Nephron progenitor cell (in vitro differentiated cells): ENCODE results near the gene EXT2.

Experiments used
- DNase-seq: peaks from one replicate; pipeline ENCODE4 v3.0.0; 2021
- H3K27ac Mint-ChIP-seq: 2 replicates; pipeline ENCODE4 v1.8.0; 2021; ENCODE audit warnings: mild to moderate bottlenecking, moderate library complexity, mixed read lengths
- H3K27me3 Mint-ChIP-seq: 2 replicates; pipeline ENCODE4 v1.8.0; 2021; ENCODE audit warnings: mild to moderate bottlenecking, low read depth, mixed read lengths; ENCODE audit not compliant: poor library complexity
- H3K36me3 Mint-ChIP-seq: 2 replicates; pipeline ENCODE4 v1.8.0; 2021; ENCODE audit warnings: low read depth, mixed read lengths
- H3K4me1 Mint-ChIP-seq: 2 replicates; pipeline ENCODE4 v1.8.0; 2021; ENCODE audit warnings: mixed read lengths
- H3K4me3 Mint-ChIP-seq: 2 replicates; pipeline ENCODE4 v1.8.0; 2021; ENCODE audit warnings: mild to moderate bottlenecking, moderate library complexity, mixed read lengths
- H3K9me3 Mint-ChIP-seq: 2 replicates; pipeline ENCODE4 v1.8.0; 2021; ENCODE audit warnings: mild to moderate bottlenecking, moderate library complexity, mixed read lengths
- TF ChIP-seq, protein P1 (sequence below): fragments of 200-600 bp; sonication (generic); IDR thresholded peaks from 2 replicates; pipeline ENCODE4 v1.5.0; 2021; ENCODE audit warnings: antibody characterized with exemption

EXT2 gene

DNA sequence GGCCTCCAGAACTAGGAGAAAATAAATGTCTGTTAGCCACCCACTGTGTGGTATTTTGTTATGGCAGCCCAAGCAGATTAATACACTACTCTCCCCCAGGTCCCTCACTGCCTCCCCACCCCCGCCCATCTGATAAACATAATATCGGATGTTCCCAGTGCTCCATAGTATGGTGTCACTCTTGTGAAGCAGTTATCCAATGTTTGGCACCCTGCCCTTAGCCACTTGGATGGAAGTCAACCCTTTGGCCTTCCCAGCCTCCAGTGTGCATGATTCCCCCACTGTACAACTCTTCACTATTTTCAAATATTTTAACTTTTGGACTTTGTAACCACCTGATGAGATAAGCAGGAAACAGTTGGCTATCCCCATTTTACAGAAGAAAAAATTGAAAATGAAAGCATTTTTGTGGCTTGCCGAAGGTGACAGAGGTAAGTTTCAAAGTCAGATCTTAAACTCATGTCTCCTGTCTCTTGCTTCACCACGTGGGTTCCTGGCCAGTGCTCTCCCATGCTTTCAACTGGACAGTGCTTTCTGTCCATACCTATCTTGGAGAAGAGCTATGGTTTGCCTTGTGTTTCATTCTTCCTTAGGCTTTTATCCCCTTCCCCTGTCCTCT, 161.3 kb downstream of the EXT2 start:
- H3K9me3 Mint-ChIP-seq = peaks cover 25% of the 10 kb centered on the region
- no peak for DNase-seq
- H3K27me3 Mint-ChIP-seq = peaks cover 23% of the 10 kb centered on the region
- TF ChIP-seq, protein P1, sequence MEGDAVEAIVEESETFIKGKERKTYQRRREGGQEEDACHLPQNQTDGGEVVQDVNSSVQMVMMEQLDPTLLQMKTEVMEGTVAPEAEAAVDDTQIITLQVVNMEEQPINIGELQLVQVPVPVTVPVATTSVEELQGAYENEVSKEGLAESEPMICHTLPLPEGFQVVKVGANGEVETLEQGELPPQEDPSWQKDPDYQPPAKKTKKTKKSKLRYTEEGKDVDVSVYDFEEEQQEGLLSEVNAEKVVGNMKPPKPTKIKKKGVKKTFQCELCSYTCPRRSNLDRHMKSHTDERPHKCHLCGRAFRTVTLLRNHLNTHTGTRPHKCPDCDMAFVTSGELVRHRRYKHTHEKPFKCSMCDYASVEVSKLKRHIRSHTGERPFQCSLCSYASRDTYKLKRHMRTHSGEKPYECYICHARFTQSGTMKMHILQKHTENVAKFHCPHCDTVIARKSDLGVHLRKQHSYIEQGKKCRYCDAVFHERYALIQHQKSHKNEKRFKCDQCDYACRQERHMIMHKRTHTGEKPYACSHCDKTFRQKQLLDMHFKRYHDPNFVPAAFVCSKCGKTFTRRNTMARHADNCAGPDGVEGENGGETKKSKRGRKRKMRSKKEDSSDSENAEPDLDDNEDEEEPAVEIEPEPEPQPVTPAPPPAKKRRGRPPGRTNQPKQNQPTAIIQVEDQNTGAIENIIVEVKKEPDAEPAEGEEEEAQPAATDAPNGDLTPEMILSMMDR = no peak
- H3K4me1 Mint-ChIP-seq = peaks cover 3% of the 10 kb centered on the region
- H3K27ac Mint-ChIP-seq = no peak overlapping the region
- peaks cover 37% of the 10 kb centered on the region for H3K36me3 Mint-ChIP-seq
- H3K4me3 Mint-ChIP-seq = no peak overlapping the region

DNA sequence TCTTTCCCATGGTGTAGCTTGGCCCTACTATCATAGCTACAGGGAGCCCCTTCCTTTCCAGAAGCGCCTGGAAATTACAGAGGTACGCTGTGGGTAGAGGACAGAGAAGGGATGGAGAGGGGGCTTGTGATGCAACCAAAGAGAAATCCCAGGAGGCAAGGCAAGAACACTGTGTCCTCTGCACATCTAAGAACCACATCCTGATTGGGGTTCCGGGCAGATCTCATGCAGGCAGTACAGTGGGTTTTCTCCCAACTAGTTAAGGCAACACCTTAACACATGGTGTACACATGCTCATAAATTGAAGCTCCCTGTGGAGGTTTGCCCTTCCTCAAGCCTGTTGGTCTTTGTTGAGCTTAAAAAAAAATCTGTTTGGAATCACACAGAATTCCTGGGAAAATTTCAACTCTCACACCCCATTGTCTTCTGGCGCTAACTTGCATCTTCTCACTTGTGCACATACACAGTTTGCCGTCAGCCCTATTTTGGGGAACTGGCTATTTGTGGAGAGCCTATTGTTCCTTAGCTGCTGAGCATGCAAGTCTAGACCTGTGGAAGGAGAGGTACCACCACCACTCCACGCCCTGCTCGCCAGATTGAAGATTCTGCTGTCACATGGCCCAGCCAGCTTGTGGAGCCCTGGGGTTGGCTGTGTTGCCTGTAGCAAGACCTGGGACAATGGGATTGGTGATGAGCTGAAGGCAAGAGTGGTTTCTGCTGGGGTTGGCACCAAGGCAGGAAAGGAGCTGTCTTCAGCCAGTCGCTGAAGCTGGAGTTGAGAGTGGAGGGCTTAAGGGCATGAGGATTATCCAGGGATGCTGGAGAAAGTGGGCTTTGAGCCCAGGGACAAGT, 162.1 kb downstream of the EXT2 start:
- TF ChIP-seq, protein P1 = no peak

DNA sequence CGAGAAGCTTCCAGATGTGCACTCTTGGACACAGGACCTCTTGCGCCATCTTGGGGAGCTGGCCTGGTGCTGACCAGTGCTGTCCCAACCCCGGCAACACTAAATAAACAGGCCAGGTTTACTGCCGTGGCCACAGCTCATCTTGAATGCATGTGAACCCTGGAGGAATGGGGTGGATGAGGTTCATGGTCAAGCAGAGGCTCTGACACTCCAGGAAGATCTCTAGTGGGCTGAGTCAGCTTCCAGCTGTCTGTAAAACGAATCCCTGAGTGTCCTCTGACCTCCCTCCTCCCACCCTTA, 162.7 kb downstream of the EXT2 start:
- Mint-ChIP-seq H3K9me3 (peaks cover 11% of the 10 kb centered on the region), H3K27ac (no peak overlapping the region), H3K36me3 (peaks cover 23% of the 10 kb centered on the region), H3K4me3 (no peak overlapping the region), H3K4me1 (peaks cover 3% of the 10 kb centered on the region), H3K27me3 (peaks cover 25% of the 10 kb centered on the region)
- DNase-seq = no peak
- TF ChIP-seq, protein P1 = no peak

More for the DNA sequence above, 162.1 kb downstream of the EXT2 start:
- no peak overlapping the region for H3K4me3 Mint-ChIP-seq
- H3K36me3 Mint-ChIP-seq = peaks cover 29% of the 10 kb centered on the region
- H3K9me3 Mint-ChIP-seq = peaks cover 17% of the 10 kb centered on the region
- peaks cover 3% of the 10 kb centered on the region for H3K4me1 Mint-ChIP-seq
- peaks cover 22% of the 10 kb centered on the region for H3K27me3 Mint-ChIP-seq
- no peak for DNase-seq
- H3K27ac Mint-ChIP-seq = no peak overlapping the region

DNA sequence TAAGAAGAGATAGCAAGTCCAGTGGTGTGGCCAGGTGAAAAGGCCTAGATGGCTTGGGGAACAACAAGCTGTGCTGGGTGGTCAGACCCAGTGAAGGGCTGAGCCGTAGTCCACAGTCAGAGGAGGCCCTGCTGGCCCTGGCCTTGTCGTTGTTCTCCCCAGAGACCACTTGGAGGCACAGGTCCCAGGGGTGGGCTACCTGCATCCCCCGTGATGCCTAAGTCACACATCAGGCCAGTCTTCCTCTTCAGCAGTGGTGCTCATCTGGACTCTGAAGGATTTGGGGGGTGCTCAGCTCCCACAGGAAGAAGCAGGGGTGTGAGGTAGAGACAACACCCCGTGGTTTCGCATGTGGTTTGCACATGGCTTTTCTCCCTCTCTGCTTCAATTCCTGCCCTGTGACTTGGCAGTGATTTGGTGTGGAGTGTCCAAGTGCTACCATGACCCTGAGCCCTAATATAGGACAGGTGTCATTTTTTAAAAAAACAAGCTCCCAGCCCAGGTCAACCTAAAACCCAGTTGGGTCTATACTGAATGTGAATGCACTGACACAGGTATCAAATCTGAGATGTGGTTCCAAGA, 163.5 kb downstream of the EXT2 start:
- Mint-ChIP-seq H3K36me3 (peaks cover 15% of the 10 kb centered on the region), H3K4me1 (peaks cover 4% of the 10 kb centered on the region), H3K27ac (no peak overlapping the region), H3K9me3 (peaks cover 3% of the 10 kb centered on the region), H3K27me3 (peaks cover 25% of the 10 kb centered on the region), H3K4me3 (no peak overlapping the region)
- TF ChIP-seq, protein P1 = no peak
- DNase-seq = no peak

DNA sequence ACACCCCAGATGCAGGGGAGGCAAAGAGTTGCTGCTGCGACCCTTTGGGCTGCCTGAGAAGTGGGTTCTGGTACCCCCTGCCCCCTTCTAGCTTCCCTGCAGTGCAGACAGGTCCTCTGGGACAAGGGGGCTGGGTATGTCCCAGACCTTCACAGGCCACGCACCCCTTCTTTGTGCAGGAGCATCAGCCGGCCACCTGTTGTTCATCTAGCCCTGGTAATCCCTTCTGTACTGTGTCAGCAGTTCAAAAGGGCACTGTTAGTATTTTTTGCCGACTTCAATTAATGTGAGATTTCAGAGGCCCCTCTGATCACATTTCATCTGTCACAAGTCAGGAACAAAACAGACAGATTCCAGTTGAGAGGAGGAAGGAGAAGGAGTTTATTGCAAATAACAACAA, 164.6 kb downstream of the EXT2 start:
- H3K36me3 Mint-ChIP-seq = peaks cover 11% of the 10 kb centered on the region
- no peak overlapping the region for H3K4me3 Mint-ChIP-seq
- TF ChIP-seq, protein P1 = no peak
- H3K4me1 Mint-ChIP-seq = peaks cover 9% of the 10 kb centered on the region
- peaks cover 25% of the 10 kb centered on the region for H3K27me3 Mint-ChIP-seq
- DNase-seq = no peak
- no peaks in the 10 kb centered on the region for H3K9me3 Mint-ChIP-seq
- no peak overlapping the region for H3K27ac Mint-ChIP-seq
